ENCODE data around the gene PRKCZ.

The PRKCZ gene

GRCh38 chr1:2124446-2125198 lies 74.4 kb downstream of the PRKCZ start:
- Histone ChIP-seq H3K4me3 (replicated peaks; ENCODE audit: insufficient read depth, low read length) (no peak overlapping the region), H3K27me3 (ENCODE audit: insufficient read depth, poor library complexity, severe bottlenecking) (no peaks in the 10 kb centered on the region), H3K27ac (replicated peaks) (no peak overlapping the region)
- DNase-seq (ENCODE audit: low read depth in 1 of 2, low spot score in 1 of 2) = no peak
- TF ChIP-seq REST (IDR thresholded peaks at IDR 0.05; ENCODE audit: insufficient replicate concordance, low read depth) (no peak), SPI1 (IDR thresholded peaks at IDR 0.05; ENCODE audit: borderline replicate concordance, low read depth) (no peak), CTCF (IDR thresholded peaks at IDR 0.05; ENCODE audit: insufficient read depth, low read length) (no peak)

- no peak for DNase-seq (ENCODE audit: low read depth in 1 of 2, low spot score in 1 of 2)
- H3K4me3 ChIP-seq (replicated peaks; ENCODE audit: insufficient read depth, low read length) = no peak overlapping the region
- TF ChIP-seq POLR2AphosphoS5 (IDR thresholded peaks at IDR 0.05; ENCODE audit: low read depth) (no peak), SPI1 (IDR thresholded peaks at IDR 0.05; ENCODE audit: borderline replicate concordance, low read depth) (no peak), GABPA (IDR thresholded peaks at IDR 0.05; ENCODE audit: low read depth) (no peak), CTCF (IDR thresholded peaks at IDR 0.05; ENCODE audit: insufficient read depth, low read length) (no peak), REST (IDR thresholded peaks at IDR 0.05; ENCODE audit: insufficient replicate concordance, low read depth) (no peak)
- no peak overlapping the region for H3K27ac ChIP-seq (replicated peaks)
- H3K27me3 ChIP-seq (ENCODE audit: insufficient read depth, poor library complexity, severe bottlenecking) = no peaks in the 10 kb centered on the region
Measured at GRCh38 chr1:2125350-2126211, 75.4 kb downstream of the PRKCZ start.

- DNase-seq (ENCODE audit: low read depth in 1 of 2, low spot score in 1 of 2) = peak in 1 of 2 experiments; percentile 57
- Histone ChIP-seq H3K27me3 (ENCODE audit: insufficient read depth, poor library complexity, severe bottlenecking) (no peaks in the 10 kb centered on the region), H3K27ac (replicated peaks) (peak overlapping the region; percentile 47), H3K4me3 (replicated peaks; ENCODE audit: insufficient read depth, low read length) (peak overlapping the region; percentile 10; the same call in 1 of the 2 replicates)
- no peak for TF ChIP-seq GABPA (IDR thresholded peaks at IDR 0.05; ENCODE audit: low read depth)
- TF ChIP-seq CTCF (IDR thresholded peaks at IDR 0.05; ENCODE audit: insufficient read depth, low read length) = peak; percentile 20
- TF ChIP-seq REST (IDR thresholded peaks at IDR 0.05; ENCODE audit: insufficient replicate concordance, low read depth) = no peak
- no peak for TF ChIP-seq POLR2AphosphoS5 (IDR thresholded peaks at IDR 0.05; ENCODE audit: low read depth)
- no peak for TF ChIP-seq SPI1 (IDR thresholded peaks at IDR 0.05; ENCODE audit: borderline replicate concordance, low read depth)
Measured at GRCh38 chr1:2126331-2127186, 76.3 kb downstream of the PRKCZ start.

Data from HL-60 (cell line).